MM.1S (cell line): ENCODE results near the gene PAPLN.

Source experiments
- DNase-seq: peaks from one replicate; pipeline ENCODE4 v3.0.0-alpha.2; 2015
- H2AFZ ChIP-seq: fragments of 300-600 bp; sonication (generic); 2 replicates; pipeline ENCODE4 v1.6.0; 2016; ENCODE audit warnings: antibody characterized with exemption, low read length
- H3F3A ChIP-seq: fragments of 300-600 bp; sonication (generic); 2 replicates; pipeline ENCODE4 v1.6.1; 2016; ENCODE audit warnings: mild to moderate bottlenecking, antibody characterized with exemption, low read length, moderate library complexity, mixed read lengths; ENCODE audit not compliant: insufficient read depth
- H3K27ac ChIP-seq: fragments of 300-600 bp; sonication (generic); 2 replicates; pipeline ENCODE4 v1.5.1; 2016; ENCODE audit warnings: mild to moderate bottlenecking, low read length
- H3K27me3 ChIP-seq: fragments of 300-600 bp; sonication (generic); replicated peaks from 2 replicates; pipeline ENCODE4 v1.6.0; 2016; ENCODE audit warnings: low read length; ENCODE audit not compliant: insufficient read depth
- H3K36me3 ChIP-seq: fragments of 300-600 bp; sonication (generic); replicated peaks from 2 replicates; pipeline ENCODE4 v1.6.1; 2016; ENCODE audit warnings: mild to moderate bottlenecking, low read length, mixed read lengths; ENCODE audit not compliant: insufficient read depth
- H3K4me1 ChIP-seq: fragments of 300-600 bp; sonication (generic); 2 replicates; pipeline ENCODE4 v1.6.1; 2016; ENCODE audit warnings: low read length, mixed read lengths
- H3K4me2 ChIP-seq: fragments of 300-600 bp; sonication (generic); 2 replicates; pipeline ENCODE4 v1.6.0; 2016; ENCODE audit warnings: low read depth, low read length
- H3K4me3 ChIP-seq: fragments of 300-600 bp; sonication (generic); 2 replicates; pipeline ENCODE4 v1.5.1; 2016; ENCODE audit warnings: low read length, mixed read lengths
- H3K79me2 ChIP-seq: fragments of 300-600 bp; sonication (generic); 2 replicates; pipeline ENCODE4 v1.6.1; 2016; ENCODE audit warnings: mixed run types, low read length, mixed read lengths
- H3K9ac ChIP-seq: fragments of 300-600 bp; sonication (generic); 2 replicates; pipeline ENCODE4 v1.6.1; 2016; ENCODE audit warnings: low read length, mixed read lengths
- H3K9me2 ChIP-seq: fragments of 300-600 bp; sonication (generic); replicated peaks from 2 replicates; pipeline ENCODE4 v1.6.1; 2016; ENCODE audit warnings: mild to moderate bottlenecking, low read length, mixed read lengths; ENCODE audit not compliant: insufficient read depth
- H3K9me3 ChIP-seq: fragments of 300-600 bp; sonication (generic); replicated peaks from 2 replicates; pipeline ENCODE4 v1.6.1; 2016; ENCODE audit warnings: mild to moderate bottlenecking, low read length, mixed read lengths; ENCODE audit not compliant: insufficient read depth
- H4K20me1 ChIP-seq: fragments of 300-600 bp; sonication (generic); 2 replicates; pipeline ENCODE4 v1.6.1; 2016; ENCODE audit warnings: mild to moderate bottlenecking, low read length, moderate library complexity, mixed read lengths; ENCODE audit not compliant: insufficient read depth
- EZH2 ChIP-seq: fragments of 300-600 bp; sonication (generic); optimal IDR thresholded peaks from 2 replicates; pipeline ENCODE3; 2017; ENCODE audit warnings: low read depth, mild to moderate bottlenecking, antibody characterized with exemption, low read length, mixed read lengths
- EZH2phosphoT487 ChIP-seq: fragments of 300-600 bp; sonication (generic); IDR thresholded peaks from 2 replicates; pipeline ENCODE4 v1.6.1; 2018; ENCODE audit warnings: antibody characterized with exemption, low read length
- TF ChIP-seq, protein P1 (sequence below): fragments of 300-600 bp; sonication (generic); IDR thresholded peaks from 2 replicates; pipeline ENCODE4 v1.5.1; 2016; ENCODE audit warnings: antibody characterized with exemption, low read length, mixed read lengths

PAPLN gene

DNA sequence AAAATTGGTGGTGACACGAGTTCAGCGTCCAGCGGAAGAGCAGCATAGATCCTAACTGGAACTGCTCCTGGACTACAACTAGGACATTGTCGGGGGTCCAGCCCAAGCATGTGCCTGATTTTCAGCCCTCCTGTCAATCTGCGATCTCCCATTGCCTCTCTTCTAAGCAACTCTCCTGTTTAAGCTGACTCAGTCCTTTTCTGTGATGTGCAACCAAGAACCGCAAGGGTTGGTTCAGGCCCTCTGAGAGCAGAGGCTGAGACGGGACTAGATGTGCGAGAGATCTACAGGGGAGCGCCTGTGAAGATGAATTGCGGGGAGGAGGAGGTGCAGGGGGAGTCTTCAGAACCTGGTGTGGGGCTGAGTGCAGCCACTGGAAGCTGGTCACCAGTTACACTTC is 3.7 kb upstream of the PAPLN start:
- Histone ChIP-seq H4K20me1 (no peaks in the 10 kb centered on the region), H3K9ac (no peak overlapping the region), H3K27ac (no peak overlapping the region), H3K79me2 (no peaks in the 10 kb centered on the region), H3K9me2 (no peaks in the 10 kb centered on the region), H3K4me2 (no peak overlapping the region), H2AFZ (no peak overlapping the region), H3F3A (no peaks in the 10 kb centered on the region), H3K4me3 (no peak overlapping the region), H3K4me1 (no peaks in the 10 kb centered on the region), H3K9me3 (no peaks in the 10 kb centered on the region), H3K27me3 (peaks cover 4% of the 10 kb centered on the region), H3K36me3 (no peaks in the 10 kb centered on the region)
- DNase-seq, result no peak
- TF ChIP-seq EZH2phosphoT487 (no peak), EZH2 (no peak)
- TF ChIP-seq, protein P1, sequence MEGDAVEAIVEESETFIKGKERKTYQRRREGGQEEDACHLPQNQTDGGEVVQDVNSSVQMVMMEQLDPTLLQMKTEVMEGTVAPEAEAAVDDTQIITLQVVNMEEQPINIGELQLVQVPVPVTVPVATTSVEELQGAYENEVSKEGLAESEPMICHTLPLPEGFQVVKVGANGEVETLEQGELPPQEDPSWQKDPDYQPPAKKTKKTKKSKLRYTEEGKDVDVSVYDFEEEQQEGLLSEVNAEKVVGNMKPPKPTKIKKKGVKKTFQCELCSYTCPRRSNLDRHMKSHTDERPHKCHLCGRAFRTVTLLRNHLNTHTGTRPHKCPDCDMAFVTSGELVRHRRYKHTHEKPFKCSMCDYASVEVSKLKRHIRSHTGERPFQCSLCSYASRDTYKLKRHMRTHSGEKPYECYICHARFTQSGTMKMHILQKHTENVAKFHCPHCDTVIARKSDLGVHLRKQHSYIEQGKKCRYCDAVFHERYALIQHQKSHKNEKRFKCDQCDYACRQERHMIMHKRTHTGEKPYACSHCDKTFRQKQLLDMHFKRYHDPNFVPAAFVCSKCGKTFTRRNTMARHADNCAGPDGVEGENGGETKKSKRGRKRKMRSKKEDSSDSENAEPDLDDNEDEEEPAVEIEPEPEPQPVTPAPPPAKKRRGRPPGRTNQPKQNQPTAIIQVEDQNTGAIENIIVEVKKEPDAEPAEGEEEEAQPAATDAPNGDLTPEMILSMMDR, result no peak

DNA sequence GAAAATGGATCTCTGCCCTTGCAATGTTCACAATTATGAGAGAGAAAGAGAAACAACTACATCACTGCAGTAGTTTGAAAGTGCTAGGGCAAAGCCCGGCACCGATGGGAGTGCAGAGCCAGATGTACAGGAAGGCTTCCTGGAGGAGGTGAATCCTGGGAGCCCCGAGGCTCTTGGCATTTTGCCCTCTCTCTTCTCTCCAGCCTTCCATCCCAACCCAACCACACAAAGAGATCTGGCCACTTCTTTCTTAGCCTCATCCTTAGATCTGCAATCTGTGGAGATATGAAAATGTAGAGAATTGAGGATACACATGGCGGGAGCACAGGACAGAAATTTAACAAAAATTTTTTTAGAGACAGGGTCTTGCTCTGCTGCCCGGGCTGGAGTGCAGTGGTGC is 3.3 kb upstream of the PAPLN start:
- Histone ChIP-seq H3K9me3 (no peaks in the 10 kb centered on the region), H3F3A (no peaks in the 10 kb centered on the region), H4K20me1 (no peaks in the 10 kb centered on the region), H3K9ac (no peak overlapping the region), H3K27me3 (peaks cover 9% of the 10 kb centered on the region), H3K4me2 (no peak overlapping the region), H3K36me3 (no peaks in the 10 kb centered on the region), H3K79me2 (no peaks in the 10 kb centered on the region), H3K4me1 (no peaks in the 10 kb centered on the region), H3K9me2 (no peaks in the 10 kb centered on the region), H3K4me3 (no peak overlapping the region), H3K27ac (no peak overlapping the region), H2AFZ (no peak overlapping the region)
- TF ChIP-seq EZH2 (no peak), EZH2phosphoT487 (no peak)
- TF ChIP-seq, protein P1, result no peak
- no peak for DNase-seq

DNA sequence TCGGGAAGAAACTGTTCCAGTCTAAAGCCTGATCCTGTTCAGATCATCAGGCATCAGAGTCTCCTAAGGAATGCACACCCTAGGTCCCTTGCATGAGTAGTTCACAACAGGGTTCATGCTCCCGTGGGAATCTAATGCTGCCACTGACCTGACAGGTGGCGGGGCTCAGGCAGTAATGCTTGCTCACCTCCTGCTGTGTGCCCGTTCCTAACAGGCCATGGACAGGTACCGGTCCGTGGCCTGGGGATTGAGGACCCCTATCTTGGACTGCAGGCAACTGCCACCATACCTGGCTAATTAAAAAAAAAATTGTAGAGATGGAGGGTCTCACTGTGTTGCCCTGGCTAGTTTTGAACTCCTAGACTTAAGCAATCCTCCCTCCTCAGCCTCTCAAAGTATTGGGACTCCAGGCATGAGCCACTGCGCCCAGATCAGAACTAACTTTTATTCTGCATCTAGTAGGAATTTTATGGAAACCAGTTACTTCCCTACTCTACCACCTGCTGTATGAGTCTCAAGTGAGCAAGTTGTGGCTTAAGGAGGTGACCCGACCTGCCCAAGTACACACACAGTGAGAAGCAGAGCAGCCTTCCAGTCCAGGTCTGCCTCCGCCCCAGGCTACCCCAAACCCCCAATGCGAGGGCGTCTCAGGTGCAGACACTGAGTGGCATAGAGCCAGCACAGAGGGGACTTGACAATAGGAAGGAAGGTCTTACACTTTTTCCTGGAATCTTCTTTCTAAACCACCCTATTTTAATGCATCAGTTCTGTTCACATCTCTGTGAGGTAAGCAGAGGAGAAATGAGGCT is 2.5 kb upstream of the PAPLN start:
- Histone ChIP-seq H4K20me1 (no peaks in the 10 kb centered on the region), H3K79me2 (no peaks in the 10 kb centered on the region), H3K4me1 (no peaks in the 10 kb centered on the region), H3K9ac (no peak overlapping the region), H3K27me3 (peaks cover 11% of the 10 kb centered on the region), H3K36me3 (no peaks in the 10 kb centered on the region), H3K4me3 (no peak overlapping the region), H3K9me2 (no peaks in the 10 kb centered on the region), H3K27ac (no peak overlapping the region), H2AFZ (no peak overlapping the region), H3K9me3 (no peaks in the 10 kb centered on the region), H3F3A (no peaks in the 10 kb centered on the region), H3K4me2 (no peak overlapping the region)
- no peak for DNase-seq
- TF ChIP-seq EZH2phosphoT487, result no peak
- no peak for TF ChIP-seq EZH2
- TF ChIP-seq, protein P1, result no peak
